RWPE1 (cell line): ENCODE measurements around the gene OR8B4.
"Not testable (repeated sequence)": the region's sequence is repeated elsewhere in the genome, so short reads cannot be mapped to it uniquely, and the experiment has no call there.

ENCODE experiments used
- CTCF ChIA-PET: fragments of 350-600 bp; sonication (Branson Sonifier 250); formaldehyde crosslinking; extraction: SDS; loops from one replicate; lab custom pipeline; 2021; lab: Yijun Ruan, JAX
- POLR2A ChIA-PET: fragments of 400-600 bp; formaldehyde crosslinking; extraction: SDS; loops from one replicate; lab custom pipeline; 2020; ENCODE audit warnings: antibody characterized with exemption; ENCODE audit not compliant: low non-redundant PET; lab: Yijun Ruan, JAX
- DNase-seq: peaks from one replicate; pipeline ENCODE4 v3.0.0; 2012; ENCODE audit warnings: low spot score
- H3K27ac ChIP-seq: fragments of 450-650 bp; 2 replicates; pipeline ENCODE4 v1.5.1; 2017
- TF ChIP-seq, protein P1 (sequence below): fragments of 450-650 bp; conservative IDR thresholded peaks from 2 replicates; pipeline ENCODE4 v1.5.1; 2017; ENCODE audit warnings: low read depth, mild to moderate bottlenecking

OR8B4 gene

DNA sequence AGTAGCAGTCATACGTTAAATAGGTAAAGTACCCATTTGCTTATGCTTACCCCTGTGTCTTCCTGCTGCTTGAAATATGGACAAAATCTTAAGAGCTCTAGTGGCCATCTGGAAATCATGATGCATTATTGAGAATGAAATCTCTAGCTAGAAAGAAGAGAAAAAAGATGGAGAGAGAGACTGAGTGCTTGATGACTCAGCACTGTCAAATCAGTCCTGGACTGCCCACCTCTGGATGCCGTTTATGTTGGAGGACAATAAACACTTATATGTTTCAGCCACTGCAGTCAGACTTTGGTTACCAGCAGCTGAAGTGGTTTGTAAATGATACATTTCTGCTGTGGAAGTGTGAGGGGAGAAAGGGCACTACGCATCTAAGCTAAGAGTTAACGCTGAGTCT is 3.6 kb downstream of the OR8B4 start:
- no peak overlapping the region for H3K27ac ChIP-seq
- CTCF ChIA-PET = no interaction called here
- no peak for DNase-seq
- TF ChIP-seq, protein P1, sequence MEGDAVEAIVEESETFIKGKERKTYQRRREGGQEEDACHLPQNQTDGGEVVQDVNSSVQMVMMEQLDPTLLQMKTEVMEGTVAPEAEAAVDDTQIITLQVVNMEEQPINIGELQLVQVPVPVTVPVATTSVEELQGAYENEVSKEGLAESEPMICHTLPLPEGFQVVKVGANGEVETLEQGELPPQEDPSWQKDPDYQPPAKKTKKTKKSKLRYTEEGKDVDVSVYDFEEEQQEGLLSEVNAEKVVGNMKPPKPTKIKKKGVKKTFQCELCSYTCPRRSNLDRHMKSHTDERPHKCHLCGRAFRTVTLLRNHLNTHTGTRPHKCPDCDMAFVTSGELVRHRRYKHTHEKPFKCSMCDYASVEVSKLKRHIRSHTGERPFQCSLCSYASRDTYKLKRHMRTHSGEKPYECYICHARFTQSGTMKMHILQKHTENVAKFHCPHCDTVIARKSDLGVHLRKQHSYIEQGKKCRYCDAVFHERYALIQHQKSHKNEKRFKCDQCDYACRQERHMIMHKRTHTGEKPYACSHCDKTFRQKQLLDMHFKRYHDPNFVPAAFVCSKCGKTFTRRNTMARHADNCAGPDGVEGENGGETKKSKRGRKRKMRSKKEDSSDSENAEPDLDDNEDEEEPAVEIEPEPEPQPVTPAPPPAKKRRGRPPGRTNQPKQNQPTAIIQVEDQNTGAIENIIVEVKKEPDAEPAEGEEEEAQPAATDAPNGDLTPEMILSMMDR = no peak
- POLR2A ChIA-PET = no interaction called here

DNA sequence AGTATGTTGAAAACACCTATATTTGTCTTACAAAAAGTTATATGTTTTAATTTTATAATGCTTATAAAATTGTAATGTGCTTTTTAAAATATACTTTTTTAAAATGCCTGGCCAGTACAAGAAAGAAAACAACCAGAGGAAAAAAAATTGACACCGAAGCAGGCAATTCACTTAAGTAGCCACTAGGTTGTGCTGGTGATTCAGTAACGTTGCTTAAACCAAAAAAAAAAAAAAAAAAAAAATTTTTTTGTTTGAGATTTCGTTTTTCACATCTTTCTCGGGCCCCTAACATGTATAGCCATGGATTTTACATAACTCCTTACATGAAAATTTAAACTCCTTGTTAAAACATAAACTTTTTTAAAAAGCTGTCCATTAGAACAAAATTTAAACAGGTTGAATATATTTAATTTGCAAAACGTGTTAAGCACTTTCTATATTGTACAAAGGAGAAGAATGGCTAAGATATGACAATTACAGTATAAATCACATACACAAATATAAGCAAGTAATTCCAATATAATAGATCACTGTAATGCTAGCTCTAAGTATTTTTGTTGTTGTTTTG is 9.2 kb downstream of the OR8B4 start:
- DNase-seq = peak; percentile 23
- TF ChIP-seq, protein P1 = peak; percentile 67
- ChIA-PET CTCF (interaction anchor here (0.6 to 1.2 kb wide), 4 partner anchors 15 to 355 kb away, joined by 3 to 10 read pairs (median 4); no protein-coding TSS in a partner anchor), POLR2A (no interaction called here)
- H3K27ac ChIP-seq = no peak overlapping the region

DNA sequence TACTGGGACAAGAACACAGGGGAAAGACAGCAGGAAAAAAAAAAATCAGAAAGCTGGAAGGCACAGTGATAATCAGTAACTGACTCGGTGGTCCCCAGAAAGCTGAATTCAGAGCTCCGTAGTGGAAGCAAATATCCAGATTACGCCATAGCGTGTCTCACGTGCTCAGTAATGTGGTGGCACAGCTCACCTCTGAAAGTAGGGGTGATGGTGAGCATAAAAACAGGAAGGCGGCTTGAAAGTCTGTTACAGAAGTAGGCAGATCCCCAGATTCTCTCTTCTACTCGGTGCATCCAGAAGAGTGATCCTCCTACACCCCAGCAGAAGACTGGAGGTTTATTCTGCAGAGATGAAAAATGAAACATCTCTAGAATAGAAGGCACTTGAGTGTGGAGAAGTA is 14.8 kb downstream of the OR8B4 start:
- TF ChIP-seq, protein P1 = no peak
- POLR2A ChIA-PET = no interaction called here
- no peak for DNase-seq
- H3K27ac ChIP-seq = no peak overlapping the region
- CTCF ChIA-PET = interaction anchor here (0.7 kb wide), 1 partner anchor 175 kb away, joined by 4 read pairs; no protein-coding TSS in a partner anchor

DNA sequence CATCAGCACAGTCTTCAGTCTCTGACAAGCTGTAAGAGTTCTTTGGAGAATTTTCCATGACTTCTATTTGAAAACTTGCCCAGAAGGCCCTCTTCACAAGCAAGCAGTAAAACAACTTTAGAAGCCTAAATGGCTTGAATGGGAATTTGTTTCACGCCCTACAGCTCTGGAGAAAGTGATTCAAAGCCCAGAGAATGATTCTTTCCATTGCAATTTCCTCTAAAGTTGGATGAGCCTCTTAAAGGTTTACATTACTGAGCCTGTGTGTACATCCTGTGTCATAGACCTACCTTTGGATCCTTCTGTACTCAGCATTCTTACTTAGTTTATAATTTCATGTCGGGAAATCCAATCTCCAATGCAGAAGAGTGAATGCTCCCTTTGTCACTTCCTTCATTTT is 19.1 kb downstream of the OR8B4 start:
- TF ChIP-seq, protein P1 = no peak
- ChIA-PET POLR2A (no interaction called here), CTCF (no interaction called here)
- DNase-seq = no peak
- H3K27ac ChIP-seq = no peak overlapping the region

DNA sequence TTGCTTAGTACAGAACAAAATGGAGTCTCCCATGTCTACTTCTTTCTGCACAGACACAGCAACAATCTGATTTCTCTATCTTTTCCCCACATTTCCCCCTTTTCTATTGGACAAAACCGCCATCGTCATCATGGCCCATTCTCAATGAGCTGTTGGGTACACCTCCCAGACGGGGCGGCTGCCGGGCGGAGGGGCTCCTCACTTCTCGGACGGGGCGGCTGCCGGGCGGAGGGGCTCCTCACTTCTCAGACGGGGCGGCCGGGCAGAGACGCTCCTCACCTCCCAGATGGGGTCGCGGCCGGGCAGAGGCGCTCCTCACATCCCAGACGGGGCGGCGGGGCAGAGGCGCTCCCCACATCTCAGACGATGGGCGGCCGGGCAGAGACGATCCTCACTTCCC is 21.5 kb downstream of the OR8B4 start:
- CTCF ChIA-PET, POLR2A ChIA-PET, H3K27ac ChIP-seq, DNase-seq: not testable (repeated sequence)

DNA sequence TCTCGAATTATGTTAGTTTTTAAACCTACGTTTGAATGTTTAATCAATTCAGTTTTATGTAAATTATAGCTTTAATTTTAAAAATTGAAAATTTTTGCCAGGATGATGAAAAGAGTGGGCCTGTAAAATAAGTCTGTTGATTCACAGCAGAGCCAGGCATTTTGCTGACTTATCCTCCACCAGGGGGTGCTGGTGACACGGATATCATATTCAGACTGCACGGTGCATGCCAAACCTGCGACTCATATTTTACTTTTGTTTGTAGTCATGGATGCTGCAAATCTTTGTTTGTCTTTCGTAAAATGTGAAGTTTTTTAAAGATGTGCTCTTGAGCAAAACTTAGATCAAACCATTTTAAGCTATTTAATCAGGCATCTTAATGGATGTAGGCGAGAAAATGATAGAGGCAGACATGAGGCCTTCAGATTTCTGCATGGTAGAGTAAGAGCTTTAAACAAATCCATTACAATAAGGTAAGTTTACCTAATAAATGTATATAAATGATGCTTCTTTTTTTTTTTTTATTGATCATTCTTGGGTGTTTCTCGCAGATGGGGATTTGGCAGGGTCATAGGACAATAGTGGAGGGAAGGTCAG is 22.2 kb downstream of the OR8B4 start:
- DNase-seq = peak; percentile 52
- ChIA-PET POLR2A (no interaction called here), CTCF (interaction anchor here (0.5 to 1.3 kb wide), 6 partner anchors 42 to 1286 kb away, joined by 3 to 9 read pairs (median 4); no protein-coding TSS in a partner anchor)
- TF ChIP-seq, protein P1 = peak; percentile 63
- H3K27ac ChIP-seq = no peak overlapping the region

DNA sequence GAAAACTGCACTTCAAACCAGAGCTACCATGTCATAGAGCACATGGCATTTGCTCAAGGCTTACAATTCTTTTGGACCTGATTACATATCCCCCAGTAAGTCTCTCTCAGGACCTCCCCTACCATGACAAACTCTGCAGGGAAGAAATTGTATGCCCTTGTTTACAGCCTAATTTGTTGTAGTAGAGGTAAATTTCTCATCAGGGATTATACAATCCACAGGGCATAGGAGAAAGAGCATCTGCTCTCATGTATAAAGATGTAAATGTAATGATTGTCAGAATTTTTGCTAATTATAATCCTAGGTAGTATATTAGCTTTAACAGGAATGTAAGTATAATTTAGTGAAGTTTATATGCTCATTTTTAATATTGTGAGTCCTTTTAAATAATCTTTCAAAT is 25.7 kb downstream of the OR8B4 start, which contains the start of gene OR8B3:
Gene OR8B3, minus strand, starts transcription at position 101 of the 400 bp plus-strand sequence. CDS start 1,673 bp downstream, outside the sequence.
- DNase-seq = no peak
- POLR2A ChIA-PET = no interaction called here
- TF ChIP-seq, protein P1 = no peak
- H3K27ac ChIP-seq = no peak within 1 kb of the TSS
- CTCF ChIA-PET = no interaction called here

DNA sequence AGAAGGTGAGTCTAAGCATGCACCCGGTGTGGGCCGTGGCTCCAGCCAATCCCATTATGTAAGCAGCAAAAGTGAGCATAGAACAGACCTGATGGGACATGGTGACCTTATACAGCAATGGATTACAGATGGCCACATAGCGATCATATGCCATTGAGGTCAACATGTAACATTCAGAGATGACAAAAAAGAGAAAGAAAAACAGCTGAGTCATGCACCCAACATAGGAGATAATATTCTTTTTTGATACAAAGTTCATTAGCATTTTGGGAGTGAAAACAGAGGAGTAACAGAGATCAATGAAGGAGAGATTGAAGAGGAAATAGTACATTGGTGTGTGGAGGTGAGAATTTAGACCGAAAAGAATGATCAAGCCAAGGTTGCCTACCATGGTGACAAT is 27.8 kb downstream of the OR8B4 start:
- DNase-seq, H3K27ac ChIP-seq, CTCF ChIA-PET: not testable (repeated sequence)
- POLR2A ChIA-PET = interaction anchor here (0.7 kb wide), 1 partner anchor 63 kb away, joined by 3 read pairs; no protein-coding TSS in a partner anchor
